H1 (cell line): ENCODE results near the gene SS18. TPM values are rescaled to one million over a fixed set of nuclear protein-coding genes. Genes with fewer than 3 reads are reported as not detected.

Experiments
- CTCF ChIA-PET: fragments of 300-600 bp; sonication (Branson Sonifier 250); formaldehyde crosslinking; loops from one replicate; lab custom pipeline; 2021; ENCODE audit not compliant: partially characterized antibody; lab: Charles Lee
- POLR2A ChIA-PET: fragments of 300-600 bp; sonication (Branson Sonifier 250); formaldehyde crosslinking; loops from one replicate; lab custom pipeline; 2021; ENCODE audit warnings: inconsistent platforms; ENCODE audit not compliant: partially characterized antibody; lab: Charles Lee
- DNase-seq, 2 experiments: peaks; one replicate each; pipeline versions ENCODE4 v3.0.0 to v3.0.0-alpha.2; 2010 to 2022; ENCODE audit warnings: low spot score in 2 of 2, low read depth in 1 of 2, mixed read lengths in 1 of 2
- FAIRE-seq: peaks from 2 replicates; lab custom pipeline; 2011; peaks lifted over from hg19 to GRCh38; lab: Jason Lieb, UNC
- H2AFZ ChIP-seq: 2 replicates; pipeline ENCODE4 v1.8.1; 2012; ENCODE audit warnings: low read length, inconsistent platforms
- H2AK5ac ChIP-seq: 2 replicates; pipeline ENCODE4 v1.6.1; 2013; ENCODE audit warnings: low read depth, low read length
- H2BK120ac ChIP-seq: replicated peaks from 2 replicates; pipeline ENCODE3; 2013; ENCODE audit warnings: low read depth, low read length, inconsistent platforms
- H2BK12ac ChIP-seq: 2 replicates; pipeline ENCODE4 v1.6.1; 2013; ENCODE audit warnings: low read depth, low read length
- H2BK15ac ChIP-seq: 2 replicates; pipeline ENCODE4 v1.6.1; 2013; ENCODE audit warnings: low read length
- H2BK20ac ChIP-seq: 2 replicates; pipeline ENCODE4 v1.6.1; 2013; ENCODE audit warnings: low read length
- H2BK5ac ChIP-seq: 2 replicates; pipeline ENCODE4 v1.6.1; 2013; ENCODE audit warnings: low read depth, low read length
- H3K14ac ChIP-seq: 2 replicates; pipeline ENCODE4 v1.6.1; 2013; ENCODE audit warnings: inconsistent platforms; ENCODE audit not compliant: insufficient read length
- H3K18ac ChIP-seq: 2 replicates; pipeline ENCODE4 v1.6.1; 2013; ENCODE audit warnings: low read length; ENCODE audit errors: extremely low read depth
- H3K23ac ChIP-seq: 2 replicates; pipeline ENCODE4 v1.6.1; 2013; ENCODE audit warnings: inconsistent platforms; ENCODE audit not compliant: insufficient read length
- H3K23me2 ChIP-seq: 2 replicates; pipeline ENCODE4 v1.6.1; 2013; ENCODE audit warnings: low read depth, low read length
- H3K27ac ChIP-seq: 2 replicates; pipeline ENCODE4 v1.6.1; 2011; ENCODE audit warnings: low read depth, low read length, inconsistent platforms
- H3K27me3 ChIP-seq, 4 experiments: replicated peaks in 1 of 4; 1 replicate in 1 of 4; 2 replicates in 3 of 4; pipeline versions ENCODE4 v1.6.1 to v1.8.1; 2011 to 2013; ENCODE audit warnings: low read length in 3 of 4, mild to moderate bottlenecking in 3 of 4, inconsistent platforms in 2 of 4, mixed read lengths in 2 of 4, moderate library complexity in 1 of 4; ENCODE audit not compliant: control insufficient read depth in 3 of 4, insufficient read depth in 3 of 4; ENCODE audit errors: extremely low read depth in 1 of 4
- H3K36me3 ChIP-seq, 4 experiments: 2 replicates each; pipeline versions ENCODE4 v1.6.1 to v1.8.1; 2011 to 2013; ENCODE audit warnings: mild to moderate bottlenecking in 4 of 4, low read length in 3 of 4, moderate library complexity in 2 of 4, control low read depth in 1 of 4, inconsistent platforms in 1 of 4; ENCODE audit not compliant: insufficient read depth in 4 of 4, control insufficient read depth in 2 of 4
- H3K4ac ChIP-seq: replicated peaks from 2 replicates; pipeline ENCODE3; 2013; ENCODE audit warnings: low read length, low read depth, mixed read lengths, inconsistent platforms; ENCODE audit not compliant: insufficient read length
- H3K4me1 ChIP-seq, 4 experiments: replicated peaks in 1 of 4; 1 replicate in 1 of 4; 2 replicates in 3 of 4; pipeline versions ENCODE4 v1.6.1 to v1.8.1; 2011 to 2013; ENCODE audit warnings: low read length in 3 of 4, inconsistent platforms in 2 of 4, mixed read lengths in 1 of 4; ENCODE audit not compliant: insufficient read depth in 4 of 4, control insufficient read depth in 3 of 4
- H3K4me2 ChIP-seq, 2 experiments: 2 replicates each; pipeline versions ENCODE4 v1.6.1 to v1.8.1; 2011 to 2013; ENCODE audit warnings: low read depth in 2 of 2, low read length in 2 of 2, control low read depth in 1 of 2, inconsistent platforms in 1 of 2, mild to moderate bottlenecking in 1 of 2; ENCODE audit not compliant: insufficient read depth in 1 of 2
- H3K4me3 ChIP-seq, 4 experiments: fragments of 200-600, 300-600 bp in 1 of 4; sonication (generic), shearing (Covaris generic), sonication (Bioruptor Twin) in 1 of 4; 2 replicates each; pipeline versions ENCODE4 v1.5.1 to v1.8.1; 2011 to 2016; ENCODE audit warnings: low read length in 4 of 4, low read depth in 3 of 4, control low read depth in 2 of 4, inconsistent platforms in 2 of 4, mild to moderate bottlenecking in 2 of 4, mixed read lengths in 1 of 4, moderate library complexity in 1 of 4; ENCODE audit not compliant: insufficient read depth in 2 of 4; ENCODE audit errors: extremely low read depth in 1 of 4
- H3K56ac ChIP-seq: replicated peaks from 2 replicates; pipeline ENCODE3; 2013; ENCODE audit warnings: low read depth, mild to moderate bottlenecking, mixed read lengths, low read length, inconsistent platforms; ENCODE audit not compliant: insufficient read length
- H3K79me1 ChIP-seq: 2 replicates; pipeline ENCODE4 v1.6.1; 2013; ENCODE audit warnings: low read depth, low read length, control low read depth
- H3K79me2 ChIP-seq, 2 experiments: 2 replicates each; pipeline versions ENCODE4 v1.6.1 to v1.8.1; 2012 to 2013; ENCODE audit warnings: low read length in 2 of 2, mild to moderate bottlenecking in 2 of 2, inconsistent platforms in 1 of 2; ENCODE audit not compliant: insufficient read depth in 2 of 2, control insufficient read depth in 1 of 2
- H3K9ac ChIP-seq, 4 experiments: replicated peaks in 1 of 4; 1 replicate in 1 of 4; 2 replicates in 3 of 4; pipeline versions ENCODE4 v1.6.1 to v1.8.1; 2011 to 2013; ENCODE audit warnings: low read depth in 3 of 4, low read length in 3 of 4, control low read depth in 2 of 4, mild to moderate bottlenecking in 2 of 4, moderate library complexity in 2 of 4, inconsistent platforms in 1 of 4; ENCODE audit errors: extremely low read depth in 1 of 4
- H3K9me3 ChIP-seq, 2 experiments: 2 replicates each; pipeline versions ENCODE4 v1.6.1 to v1.8.1; 2012 to 2013; ENCODE audit warnings: mild to moderate bottlenecking in 2 of 2, moderate library complexity in 2 of 2, control low read depth in 1 of 2, inconsistent platforms in 1 of 2, low read depth in 1 of 2, low read length in 1 of 2, mixed read lengths in 1 of 2; ENCODE audit not compliant: insufficient read depth in 2 of 2
- H4K20me1 ChIP-seq, 2 experiments: replicated peaks in 1 of 2; 2 replicates each; pipeline versions ENCODE3 to v1.8.1; 2011 to 2013; ENCODE audit warnings: inconsistent platforms in 2 of 2, low read length in 2 of 2, mild to moderate bottlenecking in 1 of 2; ENCODE audit not compliant: insufficient read depth in 2 of 2, control insufficient read depth in 1 of 2
- H4K5ac ChIP-seq: 2 replicates; pipeline ENCODE4 v1.6.1; 2013; ENCODE audit warnings: low read length, low read depth, mixed read lengths, inconsistent platforms; ENCODE audit not compliant: insufficient read length
- H4K8ac ChIP-seq: 2 replicates; pipeline ENCODE4 v1.8.0; 2013; ENCODE audit warnings: mild to moderate bottlenecking, moderate library complexity, low read length, inconsistent platforms; ENCODE audit not compliant: insufficient read depth; ENCODE audit errors: extremely low read depth
- H4K91ac ChIP-seq: replicated peaks from 2 replicates; pipeline ENCODE3; 2013; ENCODE audit warnings: low read length, mixed read lengths, inconsistent platforms; ENCODE audit not compliant: insufficient read length
- KDM4A ChIP-seq: IDR thresholded peaks from one replicate; pipeline ENCODE4 v1.7.1; 2012; ENCODE audit warnings: low read depth, mild to moderate bottlenecking, moderate library complexity, low read length, inconsistent platforms; ENCODE audit not compliant: severe bottlenecking
- SP2 ChIP-seq: IDR thresholded peaks from 2 replicates; pipeline ENCODE4 v1.6.1; 2012; ENCODE audit warnings: mild to moderate bottlenecking, low read length, inconsistent platforms
- SRF ChIP-seq: IDR thresholded peaks from 2 replicates; pipeline ENCODE4 v1.6.1; 2011; ENCODE audit warnings: mild to moderate bottlenecking, low read depth, low read length, moderate library complexity
- TEAD4 ChIP-seq: IDR thresholded peaks from 2 replicates; pipeline ENCODE4 v1.6.1; 2012; ENCODE audit warnings: low read depth, low read length, inconsistent platforms, mixed read lengths
- WGBS, 2 experiments: shearing (Covaris generic) in 1 of 2; methylation state at CpG; one replicate each; pipeline versions ENCODE4 v1.1.6 to v1.1.7; 2013 to 2015; ENCODE audit warnings: low lambda C conversion rate in 2 of 2, mixed read lengths in 2 of 2, inconsistent platforms in 1 of 2, low coverage in 1 of 2, missing lambda C conversion rate in 1 of 2; ENCODE audit not compliant: insufficient replicate concordance in 2 of 2, insufficient coverage in 1 of 2, insufficient read length in 1 of 2; ENCODE audit errors: extremely low coverage in 1 of 2, missing lambda C conversion rate in 1 of 2; 5-methylcytosine and 5-hydroxymethylcytosine counted together
- long read RNA-seq, 2 experiments: library from RNA in 1 of 2; library from capped mRNA in 1 of 2; stranded (forward); transcript quantifications; one replicate each; pipeline ENCODE4 v2.0.0, GENCODE V29; 2021; ENCODE audit warnings: inconsistent platforms in 1 of 2
- polyA minus RNA-seq, 3 experiments: library from RNA; depleted of rRNA, polyadenylated mRNA; stranded (reverse); fragments of >200 nt; gene quantifications; 1 replicate in 2 of 3; 2 replicates in 1 of 3; pipeline ENCODE4 v1.2.3, GENCODE V29; 2011
- polyA plus RNA-seq, 7 experiments: library from polyadenylated mRNA; depleted of rRNA in 3 of 7; stranded (reverse) in 5 of 7; unstranded in 2 of 7; fragments of >200 nt in 5 of 7; fragments of 200-250 nt in 2 of 7; gene quantifications; 1 replicate in 5 of 7; 2 replicates in 1 of 7; 4 replicates in 1 of 7; pipeline versions ENCODE4 v1.2.1 to v1.2.3, GENCODE V29; 2011 to 2013; ENCODE audit warnings: missing spikeins in 2 of 7, mixed read lengths in 2 of 7
- total RNA-seq: library from RNA; stranded (reverse); fragmentation: NEBNext Ultra II Directional; extraction: Animal tissue kit (Norgen Biotek cat#: 25700); gene quantifications from 2 replicates; pipeline ENCODE4 v1.2.1, GENCODE V29; 2021

SS18 gene, protein sequence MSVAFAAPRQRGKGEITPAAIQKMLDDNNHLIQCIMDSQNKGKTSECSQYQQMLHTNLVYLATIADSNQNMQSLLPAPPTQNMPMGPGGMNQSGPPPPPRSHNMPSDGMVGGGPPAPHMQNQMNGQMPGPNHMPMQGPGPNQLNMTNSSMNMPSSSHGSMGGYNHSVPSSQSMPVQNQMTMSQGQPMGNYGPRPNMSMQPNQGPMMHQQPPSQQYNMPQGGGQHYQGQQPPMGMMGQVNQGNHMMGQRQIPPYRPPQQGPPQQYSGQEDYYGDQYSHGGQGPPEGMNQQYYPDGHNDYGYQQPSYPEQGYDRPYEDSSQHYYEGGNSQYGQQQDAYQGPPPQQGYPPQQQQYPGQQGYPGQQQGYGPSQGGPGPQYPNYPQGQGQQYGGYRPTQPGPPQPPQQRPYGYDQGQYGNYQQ
- total RNA-seq (82.3 and 83.5 TPM in 2 replicates), polyA plus RNA-seq (2011; rRNA removed) (106 and 189 TPM in 2 replicates), polyA minus RNA-seq (2011; rRNA and poly(A)+ RNA removed) (277 and 374 TPM in 2 replicates)
- polyA plus RNA-seq (2011; cell fraction: cytosol; rRNA removed), result 122 TPM
- polyA plus RNA-seq (2011; cell fraction: nucleus; rRNA removed), result 95.0 TPM
- 51.2 to 66.9 TPM (median 63.1 TPM) in 4 replicates for polyA plus RNA-seq (2012, experiment 1 of 2)
- 6.0 TPM for polyA plus RNA-seq (2012, experiment 2 of 2)
- polyA plus RNA-seq (2013, experiment 1 of 2), result 52.4 TPM
- polyA plus RNA-seq (2013, experiment 2 of 2), result 54.0 TPM
- polyA minus RNA-seq (2011; cell fraction: cytosol; rRNA and poly(A)+ RNA removed), result 216 TPM
- 206 TPM for polyA minus RNA-seq (2011; cell fraction: nucleus; rRNA and poly(A)+ RNA removed)
- long read RNA-seq, experiment 1, transcript SS18-201 (10 exons, 1,836 nt), result major isoform, 20 of 62 reads
- long read RNA-seq, experiment 1, partial matches to known transcripts, result 7 of 62 reads
- long read RNA-seq, experiment 1, other reads (novel, unspliced or antisense), result 27 of 62 reads
- long read RNA-seq, experiment 2, transcript SS18-201 (10 exons, 1,836 nt), result major isoform, 35 of 54 reads
- long read RNA-seq, experiment 2, partial matches to known transcripts, result 1 of 54 reads
- long read RNA-seq, experiment 2, other reads (novel, unspliced or antisense), result 15 of 54 reads

- ChIA-PET CTCF (interaction anchor here (1.2 kb wide), 1 partner anchor 169 kb away, joined by 3 read pairs; no protein-coding TSS in a partner anchor), POLR2A (interaction anchor here (0.6 to 1.1 kb wide), 5 partner anchors 18 to 511 kb away, joined by 3 to 5 read pairs (median 3); no protein-coding TSS in a partner anchor)
- Histone ChIP-seq H2BK120ac (no peak within 1 kb of the TSS), H3K4ac (peak within 1 kb of the TSS; percentile 82), H4K5ac (peak within 1 kb of the TSS; percentile 91), H3K9ac (peak within 1 kb of the TSS; percentile 74 to 85 (median 80)), H3K18ac (peak within 1 kb of the TSS; percentile 93), H3K79me1 (no peaks in the 10 kb centered on the region), H2BK12ac (peak within 1 kb of the TSS; percentile 88), H3K4me2 (peak within 1 kb of the TSS; percentile 66 to 90), H4K20me1 (peaks cover 4 to 5% of the 10 kb centered on the region in 2 experiments), H3K23me2 (peaks cover 11% of the 10 kb centered on the region), H3K14ac (no peak within 1 kb of the TSS), H2AK5ac (no peak within 1 kb of the TSS), H3K56ac (peak within 1 kb of the TSS; percentile 75), H3K27ac (peak within 1 kb of the TSS; percentile 91), H4K91ac (peak within 1 kb of the TSS; percentile 85), H2AFZ (peak within 1 kb of the TSS; percentile 88), H3K4me1 (peaks cover 0 to 9% (median 0%) of the 10 kb centered on the region in 4 experiments; a peak in 1 of 7 replicates), H3K4me3 (peak within 1 kb of the TSS; percentile 67 to 98 (median 83)), H3K27me3 (no peaks in the 10 kb centered on the region), H2BK5ac (peak within 1 kb of the TSS; percentile 86), H3K36me3 (peaks cover 0 to 20% (median 0%) of the 10 kb centered on the region in 4 experiments; a peak in 3 of 8 replicates), H3K79me2 (peaks cover 0 to 43% of the 10 kb centered on the region in 2 experiments; a peak in 2 of 4 replicates), H4K8ac (peak within 1 kb of the TSS; percentile 95), H3K23ac (no peak within 1 kb of the TSS), H2BK15ac (no peak within 1 kb of the TSS), H2BK20ac (peak within 1 kb of the TSS; percentile 41), H3K9me3 (no peaks in the 10 kb centered on the region)
- DNase-seq (peak; percentile 77 to 92), FAIRE-seq (no peak)
- WGBS, 2 experiments, result 2% methylated on average over 68 of the region's 89 CpGs; no CpG with 5 or more reads in 1 of the 2 experiments
- TF ChIP-seq TEAD4, result peak; percentile 66; the same call in 1 of the 2 replicates
- no peak for TF ChIP-seq SP2
- peak; percentile 85 for TF ChIP-seq KDM4A
- no peak for TF ChIP-seq SRF
Measured at GRCh38 chr18:26090130-26091046, at the start of gene SS18. Gene SS18 (minus strand): TSS chr18:26090613. CDS start chr18:26090569, 44 bp downstream.
